HepG2 (cell line): ENCODE measurements around the gene RREB1. TPM values are rescaled to one million over a fixed set of nuclear protein-coding genes. Genes with fewer than 3 reads are reported as not detected.
A peak's percentile ranks its signal among the peaks of the same experiment; 100 is the strongest.

Source experiments
- ATAC-seq: fragments of 200-7000 bp; cut with Tn5 transposase; 3 replicates; pipeline ENCODE4 v1.9.1; 2020; ENCODE audit warnings: mild to moderate bottlenecking, moderate library complexity
- BruUV-seq: library from RNA; stranded (reverse); fragments of 400-500 nt; replicated peaks from 2 replicates; lab custom pipeline; 2021; lab: Mats Ljungman, UMichigan
- CTCF ChIA-PET: fragments of 300-600 bp; formaldehyde crosslinking; extraction: SDS; loops from one replicate; lab custom pipeline; 2021; ENCODE audit warnings: low total read pairs, inconsistent platforms, low intra/inter-chr PET ratio; lab: Yijun Ruan, JAX
- POLR2A ChIA-PET: fragments of 350-600 bp; sonication (Branson Sonifier 250); formaldehyde crosslinking; loops from one replicate; lab custom pipeline; 2020; ENCODE audit warnings: antibody characterized with exemption, inconsistent platforms; lab: Yijun Ruan, JAX
- DNase-seq: peaks from one replicate; pipeline ENCODE4 v3.0.0-alpha.2; 2015; ENCODE audit warnings: low spot score
- FAIRE-seq: peaks from 3 replicates; lab custom pipeline; 2011; peaks lifted over from hg19 to GRCh38; lab: Jason Lieb, UNC
- H2AFZ ChIP-seq: one replicate; pipeline ENCODE4 v1.6.1; 2011; ENCODE audit warnings: low read length, inconsistent platforms
- H3K27ac ChIP-seq: fragments of 300-600 bp; 3 replicates; pipeline ENCODE4 v1.8.0; 2011; ENCODE audit warnings: mixed run types, mild to moderate bottlenecking, mixed read lengths, low read length, inconsistent platforms; ENCODE audit not compliant: insufficient read depth; ENCODE audit errors: extremely low read length
- H3K27me3 ChIP-seq, 2 experiments: fragments of 200-600 bp in 1 of 2; 2 replicates in 1 of 2; 3 replicates in 1 of 2; pipeline versions ENCODE4 v1.6.0 to v1.8.0; 2011; ENCODE audit warnings: low read length in 2 of 2, mild to moderate bottlenecking in 2 of 2, moderate library complexity in 2 of 2, inconsistent platforms in 1 of 2; ENCODE audit not compliant: insufficient read depth in 2 of 2, control insufficient read depth in 1 of 2
- H3K36me3 ChIP-seq, 2 experiments: fragments of 200-600 bp in 1 of 2; replicated peaks in 1 of 2; 2 replicates in 1 of 2; 3 replicates in 1 of 2; pipeline versions ENCODE4 v1.5.1 to v1.8.0; 2011; ENCODE audit warnings: low read length in 2 of 2, inconsistent platforms in 1 of 2; ENCODE audit not compliant: insufficient read depth in 2 of 2, control insufficient read depth in 1 of 2
- H3K4me1 ChIP-seq: 2 replicates; pipeline ENCODE4 v1.5.1; 2012; ENCODE audit warnings: low read length, inconsistent platforms; ENCODE audit not compliant: insufficient read depth
- H3K4me2 ChIP-seq: 2 replicates; pipeline ENCODE4 v1.6.0; 2011; ENCODE audit warnings: low read depth, low read length, inconsistent platforms
- H3K4me3 ChIP-seq, 3 experiments: fragments of 200-600 bp in 1 of 3; sonication (generic), shearing (Covaris generic) in 1 of 3; replicated peaks in 1 of 3; 2 replicates each; pipeline ENCODE4 v1.5.1; 2011 to 2016; ENCODE audit warnings: low read length in 3 of 3, inconsistent platforms in 2 of 3, low read depth in 2 of 3, mild to moderate bottlenecking in 2 of 3, control low read depth in 1 of 3, mixed read lengths in 1 of 3; ENCODE audit not compliant: insufficient read depth in 1 of 3
- H3K79me2 ChIP-seq: one replicate; pipeline ENCODE4 v1.6.1; 2011; ENCODE audit warnings: low read length, inconsistent platforms; ENCODE audit not compliant: insufficient read depth
- H3K9ac ChIP-seq: 2 replicates; pipeline ENCODE4 v1.6.0; 2011; ENCODE audit warnings: mild to moderate bottlenecking, low read depth, low read length, inconsistent platforms; ENCODE audit not compliant: insufficient read depth
- H3K9me3 ChIP-seq: 2 replicates; pipeline ENCODE4 v1.5.1; 2012; ENCODE audit warnings: mild to moderate bottlenecking, low read length
- H4K20me1 ChIP-seq: 2 replicates; pipeline ENCODE4 v1.6.0; 2011; ENCODE audit warnings: inconsistent platforms, mild to moderate bottlenecking, low read length, moderate library complexity; ENCODE audit not compliant: insufficient read depth
- ZNF747 ChIP-seq: sonication (generic); formaldehyde crosslinking; IDR thresholded peaks from 2 replicates; pipeline ENCODE4 v1.8.1; 2023; ENCODE audit warnings: missing genetic modification reagents, mild to moderate bottlenecking, borderline replicate concordance
- WGBS: methylation state at CpG from one replicate; pipeline ENCODE4 v1.1.6; 2017; ENCODE audit warnings: low lambda C conversion rate; 5-methylcytosine and 5-hydroxymethylcytosine counted together
- in situ Hi-C: cut with HindIII; loops from 2 replicates; pipeline ENCODE4 v1.10.0; 2017; ENCODE audit warnings: low pct_unique_long_range_greater_than_20kb; ENCODE audit not compliant: extremely low pct_ligation_motif_present
- intact Hi-C: fragments of 100-400 bp; cut with micrococcal nuclease; formaldehyde crosslinking; loops from one replicate; pipeline ENCODE4 v1.10.0; 2022; ENCODE audit not compliant: unreplicated experiment
- polyA plus RNA-seq, 8 experiments: library from polyadenylated mRNA; depleted of rRNA in 3 of 8; stranded (reverse) in 7 of 8; unstranded in 1 of 8; fragments of >200 nt; fragmentation: Illumina TruSeq in 4 of 8; extraction: Trizol in 4 of 8; gene quantifications; 2 replicates each; pipeline versions ENCODE4 v1.2.1 to v1.2.3, GENCODE V29; 2011 to 2016; ENCODE audit warnings: low read depth in 4 of 8, missing spikeins in 1 of 8, mixed read lengths in 1 of 8; ENCODE audit not compliant: insufficient read depth in 1 of 8
- total RNA-seq, 5 experiments: library from RNA; depleted of rRNA; stranded (reverse); fragments of >200 nt; fragmentation: Illumina TruSeq; extraction: Trizol; gene quantifications; 2 replicates each; pipeline ENCODE4 v1.2.3, GENCODE V29; 2016; ENCODE audit warnings: low read depth in 1 of 5
- TF ChIP-seq, protein P1 (sequence below): sonication (generic); formaldehyde crosslinking; IDR thresholded peaks from 2 replicates; pipeline ENCODE4 v1.5.1; 2020; ENCODE audit warnings: mild to moderate bottlenecking, missing genetic modification reagents, moderate library complexity

Gene RREB1
- total and polyA plus RNA-seq, 2 of the 13 experiments (the other 11 are each of a cell fraction or from before 2014, with no cell fraction given): 6.1 to 23.2 TPM

DNA sequence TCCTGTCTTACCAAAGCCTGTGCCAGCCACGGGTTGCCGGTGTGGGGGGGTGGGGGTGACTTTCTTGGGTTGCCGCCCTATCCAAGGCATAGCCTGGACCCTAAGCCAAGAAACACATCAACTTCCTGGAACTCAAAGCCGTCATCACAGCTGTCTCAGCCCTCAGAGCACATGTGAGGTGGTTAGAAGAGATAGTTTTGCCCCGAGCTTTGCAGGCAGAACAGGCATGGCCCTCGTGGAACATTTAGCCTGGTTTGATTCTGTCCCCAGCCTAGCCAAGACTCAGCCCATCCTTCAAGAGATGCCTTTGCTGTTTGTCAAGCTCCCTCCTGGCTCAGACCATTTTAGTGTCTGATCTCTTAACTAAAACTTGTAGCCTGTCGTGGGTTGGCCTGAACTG is 64.9 kb downstream of the RREB1 start:
- peaks cover 27% of the 10 kb centered on the region for H4K20me1 ChIP-seq
- in situ Hi-C loops (no loop called here), intact Hi-C loops (no loop called here)
- no peak overlapping the region for H3K4me2 ChIP-seq
- ATAC-seq (no peak), FAIRE-seq (no peak), DNase-seq (no peak)
- H3K9ac ChIP-seq: no peak overlapping the region
- TF ChIP-seq, protein P1, sequence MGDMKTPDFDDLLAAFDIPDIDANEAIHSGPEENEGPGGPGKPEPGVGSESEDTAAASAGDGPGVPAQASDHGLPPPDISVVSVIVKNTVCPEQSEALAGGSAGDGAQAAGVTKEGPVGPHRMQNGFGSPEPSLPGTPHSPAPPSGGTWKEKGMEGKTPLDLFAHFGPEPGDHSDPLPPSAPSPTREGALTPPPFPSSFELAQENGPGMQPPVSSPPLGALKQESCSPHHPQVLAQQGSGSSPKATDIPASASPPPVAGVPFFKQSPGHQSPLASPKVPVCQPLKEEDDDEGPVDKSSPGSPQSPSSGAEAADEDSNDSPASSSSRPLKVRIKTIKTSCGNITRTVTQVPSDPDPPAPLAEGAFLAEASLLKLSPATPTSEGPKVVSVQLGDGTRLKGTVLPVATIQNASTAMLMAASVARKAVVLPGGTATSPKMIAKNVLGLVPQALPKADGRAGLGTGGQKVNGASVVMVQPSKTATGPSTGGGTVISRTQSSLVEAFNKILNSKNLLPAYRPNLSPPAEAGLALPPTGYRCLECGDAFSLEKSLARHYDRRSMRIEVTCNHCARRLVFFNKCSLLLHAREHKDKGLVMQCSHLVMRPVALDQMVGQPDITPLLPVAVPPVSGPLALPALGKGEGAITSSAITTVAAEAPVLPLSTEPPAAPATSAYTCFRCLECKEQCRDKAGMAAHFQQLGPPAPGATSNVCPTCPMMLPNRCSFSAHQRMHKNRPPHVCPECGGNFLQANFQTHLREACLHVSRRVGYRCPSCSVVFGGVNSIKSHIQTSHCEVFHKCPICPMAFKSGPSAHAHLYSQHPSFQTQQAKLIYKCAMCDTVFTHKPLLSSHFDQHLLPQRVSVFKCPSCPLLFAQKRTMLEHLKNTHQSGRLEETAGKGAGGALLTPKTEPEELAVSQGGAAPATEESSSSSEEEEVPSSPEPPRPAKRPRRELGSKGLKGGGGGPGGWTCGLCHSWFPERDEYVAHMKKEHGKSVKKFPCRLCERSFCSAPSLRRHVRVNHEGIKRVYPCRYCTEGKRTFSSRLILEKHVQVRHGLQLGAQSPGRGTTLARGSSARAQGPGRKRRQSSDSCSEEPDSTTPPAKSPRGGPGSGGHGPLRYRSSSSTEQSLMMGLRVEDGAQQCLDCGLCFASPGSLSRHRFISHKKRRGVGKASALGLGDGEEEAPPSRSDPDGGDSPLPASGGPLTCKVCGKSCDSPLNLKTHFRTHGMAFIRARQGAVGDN (CRISPR knock-in tag): peak; percentile 22; the same call in 1 of the 2 replicates
- no peak for TF ChIP-seq ZNF747 (CRISPR knock-in tag)
- whole genome bisulfite sequencing: 98% methylated on average over 5 of the region's 7 CpGs
- H3K79me2 ChIP-seq: peaks cover 92% of the 10 kb centered on the region
- no peak overlapping the region for H2AFZ ChIP-seq
- H3K27ac ChIP-seq: no peak overlapping the region
- H3K4me3 ChIP-seq: no peak overlapping the region
- H3K27me3 ChIP-seq: no peaks in the 10 kb centered on the region
- POLR2A ChIA-PET: interaction anchor here (0.6 to 1.1 kb wide), 2 partner anchors 12 to 31 kb away, joined by 3 read pairs; no protein-coding TSS in a partner anchor
- H3K4me1 ChIP-seq: peaks cover 68% of the 10 kb centered on the region
- H3K36me3 ChIP-seq: peaks cover 14 to 16% of the 10 kb centered on the region in 2 experiments; a peak in 4 of 5 replicates
- no TSS peak for BruUV-seq
- CTCF ChIA-PET: no interaction called here
- no peaks in the 10 kb centered on the region for H3K9me3 ChIP-seq
